ENCODE data around the gene SCUBE2.

GRCh38 chr11:9037046-9037780, 54.2 kb downstream of the SCUBE2 start:
- TF ChIP-seq CTCF (IDR thresholded peaks at IDR 0.05) (no peak), POLR2AphosphoS5 (IDR thresholded peaks at IDR 0.05; ENCODE audit: insufficient read depth in 1 of 2, low read depth in 1 of 2) (no peak)

Measured in vagina (tissue), 2 donors.